Measurements from ENCODE around the gene EXTL1. TPM values are rescaled to one million over a fixed set of nuclear protein-coding genes. Genes with fewer than 3 reads are reported as not detected.

Gene EXTL1
- total RNA-seq, 1 donor from 2014 or later, result 0.74 TPM

DNA sequence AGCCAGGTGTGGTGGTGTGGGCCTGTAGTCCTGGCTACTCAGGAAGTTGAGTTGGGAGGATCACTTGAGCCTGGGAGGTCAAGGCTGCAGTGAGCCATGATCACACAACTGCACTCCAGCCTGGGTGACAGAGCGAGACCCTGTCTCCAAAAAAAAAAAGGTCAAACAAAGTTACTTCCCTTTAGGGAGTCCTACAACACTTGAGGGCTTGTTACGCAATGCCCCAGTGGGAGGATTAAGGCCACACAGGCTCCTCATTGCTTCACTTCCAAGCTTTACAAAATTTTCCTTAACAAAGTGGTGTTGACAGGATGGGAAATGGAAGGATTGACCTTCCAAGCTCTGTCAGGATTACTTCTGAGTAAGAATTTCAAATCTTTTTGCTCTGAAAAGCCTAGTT, 6.2 kb upstream of the EXTL1 start:
- intact Hi-C loops (cut with DNase I), result no loop called here
- no peaks in the 10 kb centered on the region for H3K9me3 ChIP-seq
- no peaks in the 10 kb centered on the region for H3K27me3 ChIP-seq
- H3K27ac ChIP-seq, result no peak overlapping the region
- H3K36me3 ChIP-seq, result no peaks in the 10 kb centered on the region
- no peak for TF ChIP-seq POLR2AphosphoS5 (IDR thresholded peaks at IDR 0.05; ENCODE audit: insufficient read depth in 1 of 2, low read depth in 1 of 2)
- TF ChIP-seq POLR2A (IDR thresholded peaks at IDR 0.05), result no peak
- TF ChIP-seq, protein P1, sequence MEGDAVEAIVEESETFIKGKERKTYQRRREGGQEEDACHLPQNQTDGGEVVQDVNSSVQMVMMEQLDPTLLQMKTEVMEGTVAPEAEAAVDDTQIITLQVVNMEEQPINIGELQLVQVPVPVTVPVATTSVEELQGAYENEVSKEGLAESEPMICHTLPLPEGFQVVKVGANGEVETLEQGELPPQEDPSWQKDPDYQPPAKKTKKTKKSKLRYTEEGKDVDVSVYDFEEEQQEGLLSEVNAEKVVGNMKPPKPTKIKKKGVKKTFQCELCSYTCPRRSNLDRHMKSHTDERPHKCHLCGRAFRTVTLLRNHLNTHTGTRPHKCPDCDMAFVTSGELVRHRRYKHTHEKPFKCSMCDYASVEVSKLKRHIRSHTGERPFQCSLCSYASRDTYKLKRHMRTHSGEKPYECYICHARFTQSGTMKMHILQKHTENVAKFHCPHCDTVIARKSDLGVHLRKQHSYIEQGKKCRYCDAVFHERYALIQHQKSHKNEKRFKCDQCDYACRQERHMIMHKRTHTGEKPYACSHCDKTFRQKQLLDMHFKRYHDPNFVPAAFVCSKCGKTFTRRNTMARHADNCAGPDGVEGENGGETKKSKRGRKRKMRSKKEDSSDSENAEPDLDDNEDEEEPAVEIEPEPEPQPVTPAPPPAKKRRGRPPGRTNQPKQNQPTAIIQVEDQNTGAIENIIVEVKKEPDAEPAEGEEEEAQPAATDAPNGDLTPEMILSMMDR (IDR thresholded peaks at IDR 0.05), result no peak
- no peaks in the 10 kb centered on the region for H3K4me1 ChIP-seq
- no peak overlapping the region for H3K4me3 ChIP-seq
- DNase-seq (ENCODE audit: extremely low spot score in 2 of 2), result no peak

DNA sequence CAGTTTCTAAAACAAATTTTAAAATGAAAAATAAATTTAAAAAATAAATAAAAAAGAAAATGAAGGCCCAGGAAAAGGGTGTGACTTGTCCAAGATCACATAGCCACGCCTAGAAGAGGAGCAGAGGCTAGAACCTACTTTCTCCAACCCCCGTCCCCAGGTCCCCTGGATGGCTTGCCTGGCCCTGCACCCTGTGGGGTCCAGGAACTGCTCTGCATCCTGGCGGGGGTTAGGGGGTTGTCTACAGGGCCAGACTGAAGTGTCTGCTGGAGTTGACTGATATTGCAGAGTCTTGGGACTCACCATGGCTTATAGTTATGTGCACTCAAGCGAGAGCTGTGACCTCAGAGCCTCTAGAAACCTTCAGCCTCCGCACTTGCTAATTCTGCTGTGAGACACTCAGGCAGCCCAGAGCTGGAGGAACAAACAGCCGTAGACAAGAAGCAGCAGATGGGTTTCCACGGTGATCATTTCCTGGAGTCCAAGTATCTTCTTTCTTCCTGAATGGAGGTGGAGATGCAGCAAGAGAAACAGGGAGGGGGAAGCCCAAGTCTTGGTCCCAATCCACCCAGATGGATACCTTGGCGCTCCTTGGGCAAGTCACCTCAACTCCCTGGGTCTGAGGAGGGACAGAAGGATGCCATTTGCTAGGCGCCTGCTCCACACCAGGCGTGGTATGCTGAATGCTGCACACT, 5.2 kb upstream of the EXTL1 start:
- DNase-seq (ENCODE audit: extremely low spot score in 2 of 2), result no peak
- H3K4me3 ChIP-seq, result no peak overlapping the region
- intact Hi-C loops (cut with DNase I), result no loop called here
- H3K9me3 ChIP-seq, result no peaks in the 10 kb centered on the region
- TF ChIP-seq, protein P1 (IDR thresholded peaks at IDR 0.05), result no peak
- TF ChIP-seq POLR2A (IDR thresholded peaks at IDR 0.05), result no peak
- TF ChIP-seq POLR2AphosphoS5 (IDR thresholded peaks at IDR 0.05; ENCODE audit: insufficient read depth in 1 of 2, low read depth in 1 of 2), result no peak
- no peaks in the 10 kb centered on the region for H3K27me3 ChIP-seq
- H3K27ac ChIP-seq, result no peak overlapping the region
- peaks cover under 1% of the 10 kb centered on the region for H3K4me1 ChIP-seq
- H3K36me3 ChIP-seq, result no peaks in the 10 kb centered on the region

DNA sequence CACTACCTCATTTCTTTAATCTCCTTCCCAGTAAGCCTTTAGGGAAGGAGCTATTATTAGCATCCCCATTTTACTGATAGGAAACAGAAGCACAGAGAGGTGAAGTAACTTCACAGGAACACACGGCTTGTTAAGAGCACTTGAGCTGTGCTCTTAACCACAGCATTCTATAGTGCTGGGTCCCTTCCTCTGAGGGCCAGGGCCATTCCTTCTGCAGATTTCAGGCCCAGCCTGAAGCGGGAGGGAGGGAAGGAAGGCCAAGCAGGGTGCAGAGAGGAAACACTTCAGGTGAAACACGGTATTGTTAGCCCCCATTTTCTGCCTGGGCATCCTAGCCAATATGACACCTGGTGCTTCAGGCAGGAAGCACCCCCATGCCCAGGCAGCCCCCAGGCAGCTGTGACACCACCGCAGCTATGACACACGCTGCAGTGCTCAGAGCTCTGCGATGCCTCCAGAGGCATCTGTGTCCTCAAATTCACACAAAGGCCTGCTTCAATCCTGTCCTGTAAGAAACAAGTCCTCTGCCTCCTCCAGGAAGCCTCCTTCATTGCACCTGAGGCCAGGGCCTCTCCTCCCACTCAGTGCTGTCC, 4.5 kb upstream of the EXTL1 start:
- TF ChIP-seq, protein P1 (IDR thresholded peaks at IDR 0.05), result no peak
- no peak for TF ChIP-seq POLR2A (IDR thresholded peaks at IDR 0.05)
- no peak for TF ChIP-seq POLR2AphosphoS5 (IDR thresholded peaks at IDR 0.05; ENCODE audit: insufficient read depth in 1 of 2, low read depth in 1 of 2)
- no peak overlapping the region for H3K4me3 ChIP-seq
- no peaks in the 10 kb centered on the region for H3K9me3 ChIP-seq
- intact Hi-C loops (cut with DNase I), result no loop called here
- no peaks in the 10 kb centered on the region for H3K36me3 ChIP-seq
- H3K4me1 ChIP-seq, result peaks cover 7% of the 10 kb centered on the region
- H3K27me3 ChIP-seq, result no peaks in the 10 kb centered on the region
- no peak overlapping the region for H3K27ac ChIP-seq
- DNase-seq (ENCODE audit: extremely low spot score in 2 of 2), result no peak

DNA sequence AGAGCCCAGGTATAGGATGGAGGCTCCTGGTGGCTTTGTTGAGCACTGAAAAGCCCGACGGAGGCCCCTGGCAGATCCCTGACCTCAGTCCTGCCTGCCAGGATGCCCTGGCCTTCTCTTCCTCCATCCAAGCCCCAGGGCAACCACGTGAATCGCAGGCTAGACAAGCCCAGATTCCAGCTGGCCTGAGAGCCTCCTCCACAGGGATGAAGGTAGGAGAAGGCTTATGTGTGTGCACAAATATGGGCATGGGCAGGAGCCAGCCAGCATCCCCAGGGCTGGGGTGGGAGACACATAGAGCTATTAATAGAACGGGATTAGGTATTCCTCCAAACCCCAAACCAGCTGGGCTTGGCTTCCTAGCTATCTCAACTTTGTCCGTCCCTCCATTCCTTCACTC, 4.0 kb upstream of the EXTL1 start:
- Histone ChIP-seq H3K9me3 (no peaks in the 10 kb centered on the region), H3K27ac (no peak overlapping the region), H3K4me1 (peaks cover 9% of the 10 kb centered on the region), H3K36me3 (no peaks in the 10 kb centered on the region), H3K4me3 (no peak overlapping the region), H3K27me3 (no peaks in the 10 kb centered on the region)
- intact Hi-C loops (cut with DNase I), result no loop called here
- DNase-seq (ENCODE audit: extremely low spot score in 2 of 2), result no peak
- TF ChIP-seq POLR2A (IDR thresholded peaks at IDR 0.05), result no peak
- TF ChIP-seq, protein P1 (IDR thresholded peaks at IDR 0.05), result no peak
- TF ChIP-seq POLR2AphosphoS5 (IDR thresholded peaks at IDR 0.05; ENCODE audit: insufficient read depth in 1 of 2, low read depth in 1 of 2), result no peak

DNA sequence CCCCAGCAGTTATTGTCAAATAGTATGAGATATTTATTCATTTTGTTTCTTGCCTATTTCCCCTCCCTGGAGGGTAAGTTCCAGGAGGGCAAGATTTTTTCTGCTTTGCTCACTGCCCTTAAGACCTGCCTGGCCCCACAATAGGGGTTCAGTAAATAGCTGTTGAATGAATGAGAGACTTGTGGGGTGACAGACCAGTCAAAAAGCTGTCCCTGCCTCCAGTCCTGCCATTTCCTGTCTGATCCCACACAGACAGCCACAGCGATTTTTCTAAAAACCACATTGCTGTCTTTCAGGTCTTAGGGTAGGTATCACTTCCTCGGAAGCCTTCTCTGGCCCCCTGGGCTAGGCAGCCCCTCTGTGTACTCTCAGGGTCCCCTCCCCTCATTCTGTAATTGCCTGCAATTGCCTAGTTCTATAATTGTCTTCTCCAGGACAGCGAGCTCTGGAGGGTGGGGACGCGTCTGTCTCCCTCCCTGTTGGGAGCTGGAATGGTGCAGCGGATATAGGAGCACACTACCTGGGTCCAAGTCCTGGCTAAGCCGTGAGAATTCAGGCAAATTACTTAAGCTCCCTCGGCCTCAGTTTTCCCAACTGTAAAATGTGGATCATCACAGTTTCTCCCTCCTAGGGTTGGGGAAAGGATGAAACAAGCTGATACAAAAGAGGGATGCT, 1.8 kb upstream of the EXTL1 start:
- Histone ChIP-seq H3K36me3 (no peaks in the 10 kb centered on the region), H3K4me1 (peaks cover 9% of the 10 kb centered on the region), H3K27me3 (no peaks in the 10 kb centered on the region), H3K4me3 (no peak overlapping the region), H3K27ac (no peak overlapping the region), H3K9me3 (no peaks in the 10 kb centered on the region)
- DNase-seq (ENCODE audit: extremely low spot score in 2 of 2), result no peak
- TF ChIP-seq, protein P1 (IDR thresholded peaks at IDR 0.05), result no peak
- TF ChIP-seq POLR2AphosphoS5 (IDR thresholded peaks at IDR 0.05; ENCODE audit: insufficient read depth in 1 of 2, low read depth in 1 of 2) (no peak), POLR2A (IDR thresholded peaks at IDR 0.05) (no peak)
- intact Hi-C loops (cut with DNase I), result no loop called here

All from vagina (tissue), 2 donors.